HG03442 (cell line): ENCODE results near the gene ILKAP.

ENCODE experiments used
- ATAC-seq: cut with Tn5 transposase; IDR thresholded peaks from one replicate; pipeline ENCODE4 v1.9.1; 2021; ENCODE audit warnings: mild to moderate bottlenecking, moderate library complexity; ENCODE audit not compliant: unreplicated experiment

Gene ILKAP

DNA sequence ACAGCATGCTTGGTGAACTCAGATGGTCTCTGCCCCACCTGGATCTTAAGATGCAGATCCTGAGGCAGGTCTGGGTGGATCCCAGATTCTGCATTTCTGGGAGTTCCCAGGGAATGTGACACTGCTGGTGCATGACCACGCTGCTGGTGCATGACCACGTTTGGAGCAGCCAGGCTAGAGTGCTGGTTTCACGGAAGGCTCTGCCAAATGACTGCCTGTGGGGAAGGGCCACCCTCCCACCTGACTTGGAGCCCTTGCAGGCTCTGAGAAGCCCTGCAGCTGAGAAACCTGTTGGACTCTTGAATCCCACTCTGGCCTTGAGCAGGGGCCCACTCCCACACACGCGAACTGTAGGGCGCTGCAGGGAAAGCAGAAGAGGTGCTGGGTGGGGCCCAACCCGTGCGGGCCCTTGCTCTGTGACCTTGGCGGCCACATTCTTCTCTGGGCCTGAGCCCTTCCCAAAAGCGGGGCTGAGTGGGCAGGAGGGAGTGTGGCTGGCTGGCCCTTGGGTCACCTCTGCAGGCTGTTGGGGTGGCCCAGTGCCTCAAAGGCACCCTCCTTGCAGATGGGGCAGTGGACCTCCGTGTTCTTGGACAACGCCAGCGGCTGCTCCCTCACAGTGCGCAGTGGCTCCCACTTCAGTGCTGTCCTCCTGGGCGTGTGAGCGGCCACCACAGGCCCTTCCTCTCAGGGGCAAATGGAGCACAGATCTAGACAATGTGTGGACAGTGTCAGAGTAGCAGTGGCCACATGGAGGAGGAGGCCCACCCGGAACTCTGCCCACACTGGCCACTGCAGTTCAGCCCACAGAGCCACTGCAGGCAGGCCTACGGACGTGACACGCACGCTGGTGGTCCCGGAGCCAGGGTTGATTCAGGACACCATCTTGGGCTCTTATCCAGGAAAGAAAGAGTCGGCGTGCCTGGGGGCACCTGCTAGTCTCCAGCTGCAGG is 36.8 kb downstream of the ILKAP start:
- no peak for ATAC-seq

DNA sequence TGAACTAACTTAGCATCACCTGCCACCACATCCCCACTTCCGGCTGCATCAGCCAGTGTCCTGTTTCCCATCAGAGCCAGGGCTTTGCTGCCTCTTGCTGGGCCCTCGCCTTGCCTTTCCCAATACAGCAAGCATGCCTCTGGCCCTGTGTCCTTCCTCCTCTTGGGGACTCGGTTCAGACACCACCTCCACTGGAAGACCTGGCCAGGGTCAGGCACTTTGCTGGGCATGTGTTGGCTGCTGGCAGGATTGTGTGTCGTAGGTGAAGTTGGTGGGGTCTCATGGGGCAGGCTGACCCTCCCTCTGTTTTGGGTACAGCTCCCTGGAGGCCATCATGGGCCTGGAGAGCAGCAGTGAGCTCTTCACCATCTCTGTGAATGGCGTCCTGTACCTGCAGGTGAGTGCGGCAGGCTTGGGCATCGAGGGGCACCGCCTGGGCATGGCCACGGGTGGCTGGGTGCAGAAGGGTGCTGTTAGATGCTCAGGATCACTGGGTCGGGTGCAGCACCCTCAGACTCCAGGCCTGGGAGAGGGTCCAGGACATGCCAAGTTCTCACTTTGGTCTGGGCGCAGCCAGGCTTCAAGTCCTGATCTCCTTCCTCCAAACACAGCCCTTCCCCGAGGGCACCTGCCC is 38.1 kb downstream of the ILKAP start:
- no peak for ATAC-seq

DNA sequence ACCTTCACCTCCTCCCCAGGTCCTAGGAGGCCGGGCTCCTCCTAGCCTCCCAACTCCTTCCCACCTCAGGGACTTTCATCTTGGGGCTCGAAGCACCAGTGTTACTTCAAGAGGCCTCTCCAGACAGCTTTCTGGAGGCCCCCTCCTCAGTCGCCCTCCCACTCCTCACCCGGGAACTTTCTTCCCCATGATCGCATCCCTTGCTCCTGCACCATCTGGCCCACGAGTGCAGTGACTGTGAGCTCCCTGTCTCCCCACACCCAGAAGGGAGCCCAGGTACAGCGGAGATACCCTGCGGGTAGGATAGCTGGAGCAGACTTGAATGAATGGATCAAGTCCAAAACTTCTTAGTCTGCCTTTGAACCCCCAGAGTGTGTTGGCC is 38.6 kb downstream of the ILKAP start:
- ATAC-seq = no peak

DNA sequence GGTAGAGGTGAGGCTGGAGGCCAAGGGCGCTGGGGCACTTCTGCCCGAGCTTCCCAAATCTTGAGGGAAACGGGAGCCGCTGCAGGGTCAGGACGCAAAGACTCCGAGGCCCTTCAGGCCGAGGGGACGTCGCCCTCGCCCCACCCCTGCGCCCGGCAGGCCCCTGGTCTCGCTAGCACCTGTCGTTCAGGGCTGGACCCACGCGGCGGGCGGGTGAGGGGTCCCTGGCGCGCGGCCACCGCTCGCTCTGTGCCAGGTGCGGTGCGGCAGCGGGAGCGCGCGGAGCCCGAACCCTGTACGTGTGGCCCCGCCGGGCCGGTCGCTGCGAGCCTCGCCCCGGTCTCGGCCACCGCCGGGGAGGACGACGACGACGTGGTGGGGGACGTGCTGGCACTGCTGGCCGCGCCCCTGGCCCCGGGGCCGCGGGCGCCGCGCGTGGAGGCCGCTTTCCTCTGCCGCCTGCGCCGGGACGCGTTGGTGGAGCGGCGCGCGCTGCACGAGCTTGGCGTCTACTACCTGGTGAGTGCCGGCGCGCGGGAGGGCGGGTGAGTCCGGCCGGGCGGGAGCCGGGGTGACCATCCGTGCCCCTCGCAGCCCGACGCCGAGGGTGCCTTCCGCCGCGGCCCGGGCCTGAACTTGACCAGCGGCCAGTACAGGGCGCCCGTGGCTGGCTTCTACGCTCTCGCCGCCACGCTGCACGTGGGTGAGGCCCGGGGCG is 39.9 kb downstream of the ILKAP start:
- ATAC-seq = no peak

DNA sequence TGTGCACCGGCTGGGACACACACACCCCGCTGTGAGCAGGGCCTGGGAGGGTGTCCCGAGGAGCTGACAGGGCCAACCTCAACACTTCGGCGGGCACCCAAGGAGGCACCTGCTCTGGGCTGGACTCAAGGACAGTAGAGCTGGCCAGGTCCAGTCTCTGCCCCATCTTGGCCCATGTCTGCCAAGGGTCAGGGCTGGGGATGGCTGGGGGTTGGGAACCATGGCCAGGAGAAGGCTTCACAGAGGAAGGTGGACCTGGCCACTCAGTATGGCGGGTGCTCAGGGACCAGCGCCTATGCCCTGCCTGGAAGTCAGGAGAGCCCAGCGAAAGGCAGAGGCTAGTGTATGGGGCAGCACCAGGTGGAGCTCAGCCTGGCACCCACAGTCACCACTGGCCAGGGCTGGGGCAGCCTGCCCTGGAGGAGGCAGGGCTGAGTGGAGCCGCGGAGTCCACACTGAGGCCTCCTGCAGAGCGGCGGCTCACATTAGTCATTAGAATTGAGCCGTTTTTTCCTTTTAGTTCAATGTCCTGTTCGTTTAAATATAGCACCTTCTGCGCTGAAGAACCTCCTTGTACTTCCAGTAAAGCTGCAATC is 40.6 kb downstream of the ILKAP start:
- no peak for ATAC-seq

DNA sequence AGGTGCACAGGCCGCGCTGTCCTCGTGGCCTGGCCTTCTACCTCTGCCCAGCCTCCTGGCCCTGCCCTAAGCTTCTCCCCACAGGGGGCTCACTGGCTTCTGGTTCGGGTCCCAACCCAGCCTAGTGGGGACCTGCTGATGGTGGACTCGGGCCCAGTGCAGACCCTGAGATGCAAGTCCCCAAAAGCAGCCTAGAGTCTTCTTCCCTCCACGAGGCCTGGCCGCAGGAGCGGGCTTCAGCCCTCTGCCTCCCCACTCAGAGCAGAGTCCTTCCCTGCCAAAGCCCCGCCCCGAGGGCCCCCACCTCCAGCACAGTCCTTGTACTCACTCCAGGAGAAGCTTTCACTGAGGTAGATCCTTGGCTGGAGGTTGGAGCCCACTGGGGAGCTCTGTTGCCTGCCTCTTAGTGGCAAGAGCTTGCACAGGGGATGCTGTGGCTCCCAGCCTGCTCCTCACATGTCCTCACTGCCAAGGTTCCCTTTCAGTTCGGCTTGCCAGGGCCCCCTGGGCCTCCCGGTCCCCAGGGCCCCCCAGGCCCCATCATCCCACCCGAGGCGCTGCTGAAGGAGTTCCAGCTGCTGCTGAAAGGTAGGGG is 41.1 kb downstream of the ILKAP start:
- no peak for ATAC-seq

DNA sequence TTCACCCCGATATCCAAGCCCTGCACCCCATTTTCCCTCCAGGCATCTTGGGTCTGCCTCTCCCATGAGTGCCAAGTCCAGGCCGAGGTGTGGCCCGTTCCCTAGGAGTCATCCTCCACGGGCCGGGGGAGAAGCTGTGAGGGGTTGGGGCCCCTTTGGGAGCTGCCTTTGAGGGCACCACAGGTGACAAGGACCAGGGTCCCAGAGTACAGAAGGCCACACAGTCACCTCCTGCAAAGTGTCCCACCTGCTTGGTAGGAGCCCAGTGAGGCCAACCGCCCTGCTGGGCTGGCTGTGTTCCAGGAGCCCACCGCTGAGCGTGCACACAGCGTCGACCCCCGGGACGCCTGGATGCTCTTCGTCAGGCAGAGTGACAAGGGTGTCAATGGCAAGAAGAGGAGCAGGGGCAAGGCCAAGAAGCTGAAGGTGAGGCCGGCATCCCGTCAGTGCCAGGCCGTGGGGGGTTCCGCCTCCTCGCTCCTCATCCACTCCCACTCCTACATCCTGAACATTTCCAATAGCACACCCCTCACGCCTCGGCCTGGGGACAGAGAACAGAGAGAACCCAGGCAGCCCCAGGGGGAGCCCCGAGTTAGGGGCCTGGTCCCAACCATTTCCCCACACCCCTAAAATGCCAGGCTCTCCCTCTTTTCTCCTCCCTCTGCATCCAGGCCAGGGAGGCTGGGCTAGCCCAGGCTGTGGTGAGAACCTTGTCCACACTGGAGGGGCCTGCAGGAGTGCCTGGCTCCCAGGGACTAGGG is 42.0 kb downstream of the ILKAP start:
- no peak for ATAC-seq

DNA sequence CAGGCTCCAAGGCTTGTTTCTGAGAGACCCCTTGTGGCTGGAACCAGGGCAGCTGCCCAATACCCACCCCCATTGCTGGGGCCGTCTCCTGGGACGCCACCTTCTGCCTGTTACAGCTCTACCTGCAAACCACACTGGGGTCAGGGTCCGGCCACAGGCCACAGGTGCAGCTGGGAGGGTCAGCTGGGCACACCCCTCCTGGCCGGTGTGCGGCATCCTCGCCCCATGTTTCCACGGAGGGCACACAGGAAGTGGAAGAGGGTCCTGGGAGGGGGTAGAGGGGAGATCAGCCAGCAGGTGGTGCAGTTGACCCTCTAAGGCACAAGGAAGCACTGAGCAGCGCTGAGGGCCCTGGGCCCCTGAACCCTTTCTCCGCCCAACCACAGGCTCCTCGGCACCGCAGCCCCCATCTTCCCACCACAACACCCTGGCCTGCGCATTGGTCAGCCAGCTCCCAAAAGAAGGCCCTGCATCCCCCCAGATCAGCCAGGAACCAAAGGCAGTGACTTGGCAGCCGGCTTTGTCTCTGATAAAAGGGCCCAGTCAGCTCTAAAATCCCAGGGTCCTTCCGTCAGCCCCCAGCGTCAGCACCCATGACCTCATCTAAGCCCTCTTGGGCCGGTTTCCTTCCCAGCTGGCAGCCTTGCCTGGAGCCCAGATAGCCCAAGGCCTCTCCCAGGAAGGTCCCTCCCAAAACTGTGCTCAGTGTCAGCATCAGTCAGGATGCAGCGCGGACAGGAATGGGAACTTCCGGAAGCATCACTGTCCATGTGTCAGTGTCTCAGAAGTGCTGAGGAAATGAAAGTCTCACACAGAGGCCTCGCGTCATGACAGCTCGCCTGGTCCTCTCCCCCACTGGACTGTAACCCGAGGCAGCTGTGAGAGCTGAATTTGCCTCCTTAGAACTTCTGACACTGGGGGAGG is 43.0 kb downstream of the ILKAP start:
- ATAC-seq = no peak

DNA sequence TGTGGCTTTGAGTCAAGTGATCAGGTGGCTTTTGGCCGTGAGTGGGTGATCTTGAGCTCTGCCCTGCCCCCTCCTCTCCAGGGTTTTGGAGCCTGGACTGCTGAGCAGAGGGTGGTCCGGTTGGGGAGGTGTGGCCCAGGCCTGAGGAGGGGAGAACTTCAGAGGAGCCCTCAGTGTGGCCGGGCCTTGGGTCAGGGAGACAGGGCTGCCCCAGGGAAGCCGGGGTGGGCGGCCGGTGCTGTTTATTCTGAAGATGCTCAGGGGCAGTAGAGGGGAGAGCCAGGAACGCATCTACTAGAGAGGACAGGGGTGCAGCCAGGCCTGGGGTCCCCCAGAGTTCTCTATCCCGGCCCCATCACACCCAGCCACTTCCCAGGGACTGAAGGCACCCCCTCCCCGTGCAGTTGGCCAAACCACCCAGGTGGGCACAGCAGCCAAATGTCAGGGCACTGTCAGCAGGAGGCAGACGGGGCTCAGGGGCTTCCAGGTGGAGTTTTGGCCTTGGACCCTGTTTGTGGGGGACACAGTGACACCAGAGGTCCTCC is 43.8 kb downstream of the ILKAP start:
- ATAC-seq = no peak

DNA sequence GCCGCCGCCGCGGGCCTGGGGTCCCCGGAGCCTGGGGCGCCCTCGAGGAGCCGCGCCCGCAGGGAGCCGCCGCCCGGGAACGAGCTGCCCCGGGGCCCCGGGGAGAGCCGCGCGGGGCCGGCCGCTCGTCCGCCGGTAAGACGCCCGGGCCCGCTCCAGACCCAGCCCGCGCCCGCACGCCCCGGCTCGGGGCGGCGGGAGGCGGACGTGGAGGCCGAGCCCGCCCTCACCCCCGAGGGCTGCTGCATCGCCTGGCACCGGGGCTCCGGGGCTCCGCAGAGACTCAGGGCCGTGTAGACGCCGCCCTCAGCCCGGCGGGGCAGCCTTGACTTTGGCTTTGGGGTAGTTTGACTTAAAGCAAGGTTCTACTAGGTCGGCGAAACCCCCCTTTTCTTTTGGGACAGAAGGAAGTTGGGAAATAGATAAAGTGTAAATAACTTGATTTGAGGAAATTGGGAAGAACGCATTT is 44.4 kb downstream of the ILKAP start:
- no peak for ATAC-seq

DNA sequence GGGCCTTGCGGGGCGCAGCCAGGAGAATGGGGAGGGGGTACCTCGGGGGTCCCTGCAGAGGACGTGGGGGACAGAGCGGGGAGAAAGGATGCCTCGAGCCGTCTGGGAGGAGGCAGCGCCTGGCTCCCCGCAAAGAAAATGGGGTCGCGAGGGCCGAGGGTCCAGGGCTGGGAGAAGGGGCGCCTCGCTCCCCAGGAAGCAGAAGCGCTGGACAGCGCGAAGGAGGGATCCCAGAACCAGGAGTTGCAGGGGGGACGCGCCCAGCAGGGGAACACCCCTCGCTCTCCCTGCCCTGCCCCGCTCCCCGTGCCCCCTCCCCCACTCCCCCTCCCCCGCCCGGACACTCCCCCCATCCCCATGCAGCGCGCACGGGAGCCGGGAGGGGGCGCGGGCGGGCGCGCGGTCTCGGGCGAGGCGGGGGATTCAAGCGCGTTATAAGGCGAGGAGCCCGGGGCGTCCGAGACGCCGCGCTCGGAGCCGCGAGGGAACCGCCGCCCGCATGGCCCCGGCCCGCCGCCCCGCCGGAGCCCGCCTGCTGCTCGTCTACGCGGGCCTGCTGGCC is 44.9 kb downstream of the ILKAP start, which contains the start of gene ERFE:
Gene ERFE (plus strand): TSS at position 462 of the 562 bp plus-strand sequence. CDS start 38 bp downstream, at position 500.
- no peak for ATAC-seq

DNA sequence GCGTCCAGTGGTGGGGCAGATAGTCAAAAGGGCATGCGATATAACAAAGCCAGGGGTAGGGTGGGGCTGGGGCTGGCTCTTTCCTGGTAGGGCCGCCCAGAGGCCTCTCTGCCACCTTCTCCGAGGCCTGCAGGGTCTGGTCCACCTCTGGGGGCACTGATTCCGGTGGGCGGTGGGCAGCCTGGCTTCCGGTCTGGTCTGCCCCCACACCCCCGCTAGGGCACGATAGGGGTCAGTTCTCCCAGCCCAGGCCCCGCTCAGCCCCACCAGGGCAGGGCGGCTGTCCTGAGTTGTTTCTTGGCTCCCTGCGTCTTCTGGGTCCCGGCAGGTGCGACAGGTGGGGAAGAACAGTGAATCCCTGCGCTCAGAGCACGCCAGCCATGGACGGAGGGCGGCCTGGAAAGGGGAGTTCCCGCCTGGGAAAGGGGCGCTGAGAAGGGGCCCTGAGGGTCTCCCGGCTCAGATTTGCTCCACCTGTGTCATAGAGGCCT is 45.4 kb downstream of the ILKAP start:
- no peak for ATAC-seq

DNA sequence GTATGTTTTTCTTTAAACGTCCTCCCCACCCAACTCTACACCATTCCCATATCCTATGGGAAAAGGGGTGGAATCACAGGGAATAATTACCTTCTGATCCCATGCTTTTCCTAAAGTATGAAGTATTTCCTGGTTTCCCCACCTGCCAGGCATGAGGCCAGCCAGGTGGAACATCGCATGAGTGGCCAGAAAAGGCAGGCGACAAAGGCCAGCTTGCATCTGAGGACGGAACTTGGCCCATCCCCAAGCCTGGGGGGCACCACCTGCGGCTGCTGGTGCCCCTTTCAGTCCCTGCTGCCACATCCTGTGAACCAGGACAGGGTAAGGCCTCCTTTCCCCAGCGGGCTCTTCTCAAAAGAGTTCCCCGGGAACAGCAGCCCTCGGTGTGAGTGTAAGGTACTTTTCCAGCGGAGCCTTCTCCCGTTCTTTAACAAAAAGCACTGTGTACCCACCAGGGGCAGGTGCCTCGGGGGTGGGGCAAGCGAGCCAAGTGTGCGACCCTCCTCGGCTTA is 45.9 kb downstream of the ILKAP start:
- no peak for ATAC-seq

DNA sequence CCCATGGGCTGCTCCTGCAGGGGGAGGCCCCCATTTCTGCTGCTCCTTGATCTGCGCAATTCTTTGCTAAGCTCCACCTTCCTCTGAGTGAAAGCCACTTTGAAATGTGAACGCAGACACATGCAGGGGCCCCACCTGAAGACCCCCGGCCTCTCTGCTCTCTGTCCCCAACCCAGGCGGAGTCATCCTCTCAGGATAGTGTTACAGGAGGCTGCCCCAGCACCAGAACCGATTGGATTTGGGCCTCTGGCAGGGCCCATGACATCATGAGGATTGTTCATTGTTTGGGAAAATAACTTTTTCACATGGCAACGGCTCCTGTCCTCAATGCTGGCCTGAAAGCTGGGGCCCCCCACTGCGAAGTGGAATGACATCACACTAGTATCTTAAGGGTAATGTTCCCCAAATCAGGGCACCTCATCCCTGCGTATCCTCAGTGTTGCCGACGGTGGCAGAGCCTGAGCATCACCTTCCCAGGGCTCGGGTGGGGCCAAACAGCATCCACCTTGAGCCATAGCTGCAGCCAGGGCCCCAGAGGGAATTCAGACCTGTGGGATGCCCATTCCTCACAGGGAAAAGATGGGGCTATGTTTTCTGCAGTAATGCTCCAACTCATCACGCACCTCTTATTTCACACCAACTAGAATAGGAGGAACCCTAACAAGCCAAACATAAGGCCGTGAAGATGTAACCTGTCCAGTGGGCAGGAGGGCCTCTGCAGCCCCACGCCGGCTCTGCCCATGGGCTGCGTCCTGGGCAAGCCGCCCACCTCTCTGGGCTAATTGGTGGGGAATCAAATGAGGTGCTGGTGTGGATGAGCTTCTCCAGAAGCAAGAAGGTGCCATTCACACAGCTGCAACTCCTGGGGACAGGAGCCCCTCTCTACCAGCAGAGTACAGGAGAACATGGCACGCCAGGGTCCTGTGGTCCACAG is 47.5 kb downstream of the ILKAP start:
- ATAC-seq = no peak

DNA sequence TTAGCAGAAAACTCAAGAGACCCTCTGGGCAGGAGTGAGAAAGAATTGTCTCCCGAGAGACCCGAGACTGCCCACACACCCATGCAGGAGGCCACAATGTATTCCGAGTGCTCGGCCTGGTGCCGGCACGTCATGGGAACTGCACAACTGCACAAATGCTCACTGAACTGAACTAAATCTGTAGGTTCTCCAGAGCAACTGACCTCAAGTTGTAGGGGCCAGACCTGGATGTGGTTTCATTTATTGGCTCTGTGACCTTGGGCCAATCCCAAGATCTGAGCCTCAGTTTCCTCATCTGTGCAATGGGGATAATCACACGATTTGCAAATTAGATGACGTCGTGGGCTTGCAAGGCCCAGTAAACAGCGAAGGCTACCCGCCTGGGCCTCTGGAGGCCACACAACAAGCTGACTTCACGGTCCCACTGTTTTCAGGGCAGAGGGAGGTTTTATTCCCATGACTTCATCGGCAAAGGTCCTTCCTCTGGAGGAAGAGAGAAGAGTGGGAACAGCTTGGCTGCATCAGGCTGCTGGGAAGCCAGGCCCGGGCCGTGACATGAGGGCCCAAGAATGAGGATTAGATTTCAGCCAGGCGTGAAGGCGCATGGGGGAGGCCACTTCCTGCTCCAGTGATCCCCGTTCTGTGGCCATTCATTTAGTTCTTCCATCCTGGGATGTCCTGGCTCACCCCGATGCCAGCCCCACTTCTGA is 48.3 kb downstream of the ILKAP start:
- no peak for ATAC-seq

DNA sequence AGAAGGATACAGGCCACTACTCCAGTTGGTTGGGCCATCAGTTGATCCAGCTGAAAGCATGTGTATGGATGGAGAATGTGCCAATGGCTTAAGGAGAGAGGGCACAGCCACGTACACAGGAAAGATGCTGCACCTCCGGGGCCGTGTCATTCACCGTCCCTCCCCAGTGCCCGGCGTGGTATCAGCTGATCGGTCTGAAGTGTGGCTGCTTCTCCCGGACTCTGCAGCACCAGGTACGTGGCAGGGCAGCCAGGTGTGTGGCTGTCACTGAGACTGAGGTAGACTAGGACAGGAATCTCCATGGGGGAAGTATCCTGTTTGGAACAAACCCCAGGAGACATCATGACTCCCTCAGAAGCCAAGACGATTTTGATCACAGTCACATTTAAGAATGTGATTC is 48.9 kb downstream of the ILKAP start:
- no peak for ATAC-seq
